ENCODE data around the gene TRIM67. TPM values are rescaled to one million over a fixed set of nuclear protein-coding genes. Genes with fewer than 3 reads are reported as not detected.

The TRIM67 gene
- total RNA-seq, 1 donor from 2014 or later: not detected

DNA sequence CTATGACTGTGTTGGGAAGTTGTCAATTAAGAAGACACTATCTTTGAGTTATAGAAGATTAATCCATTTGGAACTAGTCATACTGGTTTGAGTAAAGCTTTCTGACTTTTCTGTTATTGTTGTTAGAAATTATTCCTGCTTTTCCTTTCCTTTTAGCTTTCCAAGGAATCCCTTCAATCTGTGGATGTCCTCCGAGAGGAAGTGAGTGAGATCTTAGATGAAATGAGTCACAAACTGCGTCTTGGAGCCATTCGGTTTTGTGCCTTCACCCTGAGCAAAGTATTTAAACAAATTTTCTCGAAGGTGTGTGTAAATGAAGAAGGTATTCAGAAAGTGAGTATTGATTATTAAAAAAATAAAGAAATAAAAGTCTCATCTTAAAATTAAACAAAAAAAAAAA is 98.5 kb downstream of the TRIM67 start:
- H3K36me3 ChIP-seq (ENCODE audit: control insufficient read depth, insufficient read depth, low read length): peaks cover 14% of the 10 kb centered on the region
- no peaks in the 10 kb centered on the region for H3K27me3 ChIP-seq (ENCODE audit: control insufficient read depth, insufficient read depth, low read length)
- H3K4me3 ChIP-seq (ENCODE audit: low read depth, low read length): no peak overlapping the region
- DNase-seq (ENCODE audit: low read depth) (no peak), FAIRE-seq (no peak)
- TF ChIP-seq, protein P1, sequence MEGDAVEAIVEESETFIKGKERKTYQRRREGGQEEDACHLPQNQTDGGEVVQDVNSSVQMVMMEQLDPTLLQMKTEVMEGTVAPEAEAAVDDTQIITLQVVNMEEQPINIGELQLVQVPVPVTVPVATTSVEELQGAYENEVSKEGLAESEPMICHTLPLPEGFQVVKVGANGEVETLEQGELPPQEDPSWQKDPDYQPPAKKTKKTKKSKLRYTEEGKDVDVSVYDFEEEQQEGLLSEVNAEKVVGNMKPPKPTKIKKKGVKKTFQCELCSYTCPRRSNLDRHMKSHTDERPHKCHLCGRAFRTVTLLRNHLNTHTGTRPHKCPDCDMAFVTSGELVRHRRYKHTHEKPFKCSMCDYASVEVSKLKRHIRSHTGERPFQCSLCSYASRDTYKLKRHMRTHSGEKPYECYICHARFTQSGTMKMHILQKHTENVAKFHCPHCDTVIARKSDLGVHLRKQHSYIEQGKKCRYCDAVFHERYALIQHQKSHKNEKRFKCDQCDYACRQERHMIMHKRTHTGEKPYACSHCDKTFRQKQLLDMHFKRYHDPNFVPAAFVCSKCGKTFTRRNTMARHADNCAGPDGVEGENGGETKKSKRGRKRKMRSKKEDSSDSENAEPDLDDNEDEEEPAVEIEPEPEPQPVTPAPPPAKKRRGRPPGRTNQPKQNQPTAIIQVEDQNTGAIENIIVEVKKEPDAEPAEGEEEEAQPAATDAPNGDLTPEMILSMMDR (IDR thresholded peaks at IDR 0.05; ENCODE audit: insufficient read depth, low read length, severe bottlenecking): no peak

DNA sequence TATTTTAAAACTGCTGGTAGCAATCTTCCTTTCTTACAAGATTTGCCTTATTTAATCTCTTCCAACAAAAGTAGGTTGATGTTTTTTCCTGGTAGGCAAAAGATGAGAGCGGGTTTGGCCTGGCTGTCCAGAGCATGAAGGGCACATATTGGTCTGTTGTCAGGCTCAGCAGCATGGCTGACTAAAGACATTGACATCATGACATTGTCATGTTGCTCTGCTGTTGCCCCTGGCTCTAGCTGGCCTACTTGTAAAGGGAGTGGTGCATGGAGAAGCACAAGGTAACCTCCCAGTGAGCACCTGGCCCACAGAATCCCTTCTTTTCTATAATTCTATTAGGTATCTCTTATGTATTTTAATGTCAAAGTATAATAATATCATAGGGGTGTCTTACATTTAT is 102.8 kb downstream of the TRIM67 start:
- DNase-seq (ENCODE audit: low read depth) (no peak), FAIRE-seq (no peak)
- Histone ChIP-seq H3K4me3 (ENCODE audit: low read depth, low read length) (no peak overlapping the region), H3K36me3 (ENCODE audit: control insufficient read depth, insufficient read depth, low read length) (peaks cover 11% of the 10 kb centered on the region), H3K27me3 (ENCODE audit: control insufficient read depth, insufficient read depth, low read length) (no peaks in the 10 kb centered on the region)
- TF ChIP-seq, protein P1 (IDR thresholded peaks at IDR 0.05; ENCODE audit: insufficient read depth, low read length, severe bottlenecking): no peak

- H3K36me3 ChIP-seq (ENCODE audit: control insufficient read depth, insufficient read depth, low read length): peaks cover 10% of the 10 kb centered on the region
- no peak for FAIRE-seq
Measured at GRCh38 chr1:231265379-231265778, 103.5 kb downstream of the TRIM67 start.

DNA sequence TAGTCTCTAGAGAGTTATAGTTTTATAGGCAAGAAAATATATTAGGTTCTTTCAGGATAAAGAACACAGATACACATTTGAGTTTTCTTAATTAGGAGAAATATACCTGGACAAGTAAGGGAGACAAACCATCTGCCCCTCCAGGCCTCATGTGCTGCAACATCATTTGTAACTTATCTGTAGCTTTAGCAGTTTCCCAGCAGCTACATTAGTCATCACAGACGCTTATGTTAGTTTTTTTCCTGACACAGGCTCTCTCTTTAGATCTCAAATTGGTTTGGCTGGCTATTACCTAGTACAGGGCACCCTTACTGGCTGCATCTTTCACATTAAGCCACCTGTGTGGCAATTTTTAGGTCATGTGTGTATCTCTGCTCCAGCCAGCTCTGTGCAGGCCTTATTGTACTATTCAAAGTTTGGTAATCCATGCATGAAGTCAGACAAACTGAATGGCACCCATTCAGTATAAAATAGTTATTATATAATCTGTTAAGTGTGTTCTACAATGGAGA is 105.0 kb downstream of the TRIM67 start:
- no peaks in the 10 kb centered on the region for H3K27me3 ChIP-seq (ENCODE audit: control insufficient read depth, insufficient read depth, low read length)
- FAIRE-seq (no peak), DNase-seq (ENCODE audit: low read depth) (no peak)
- peaks cover 6% of the 10 kb centered on the region for H3K36me3 ChIP-seq (ENCODE audit: control insufficient read depth, insufficient read depth, low read length)
- TF ChIP-seq, protein P1 (IDR thresholded peaks at IDR 0.05; ENCODE audit: insufficient read depth, low read length, severe bottlenecking): no peak
- no peak overlapping the region for H3K4me3 ChIP-seq (ENCODE audit: low read depth, low read length)

More at GRCh38 chr1:231265379-231265778, 103.5 kb downstream of the TRIM67 start:
- DNase-seq (ENCODE audit: low read depth): no peak
- H3K27me3 ChIP-seq (ENCODE audit: control insufficient read depth, insufficient read depth, low read length): no peaks in the 10 kb centered on the region
- TF ChIP-seq, protein P1 (IDR thresholded peaks at IDR 0.05; ENCODE audit: insufficient read depth, low read length, severe bottlenecking): no peak
- H3K4me3 ChIP-seq (ENCODE audit: low read depth, low read length): no peak overlapping the region

Other genes with a start within 250 kb of the TRIM67 start
- gene TTC13, start 183.2 kb upstream of the TRIM67 start, total RNA-seq: 8.7 and 8.8 TPM in 2 replicates
- gene ARV1, start 183.0 kb upstream of the TRIM67 start, total RNA-seq: 4.7 and 9.0 TPM in 2 replicates
- 8.6 and 10.8 TPM in 2 replicates for gene FAM89A, start 121.8 kb upstream of the TRIM67 start, total RNA-seq
- 46.9 and 48.7 TPM in 2 replicates for gene GNPAT, start 79.2 kb downstream of the TRIM67 start, total RNA-seq
- gene EXOC8, start 175.8 kb downstream of the TRIM67 start, total RNA-seq: 17.4 and 19.5 TPM in 2 replicates
- 14.2 and 14.5 TPM in 2 replicates for gene SPRTN, start 176.2 kb downstream of the TRIM67 start, total RNA-seq

Measured in bronchial epithelial cell (primary cell).